ENCODE measurements around the gene AP3M1.
"Not testable (repeated sequence)": the region's sequence is repeated elsewhere in the genome, so short reads cannot be mapped to it uniquely, and the experiment has no call there.

AP3M1 gene

DNA sequence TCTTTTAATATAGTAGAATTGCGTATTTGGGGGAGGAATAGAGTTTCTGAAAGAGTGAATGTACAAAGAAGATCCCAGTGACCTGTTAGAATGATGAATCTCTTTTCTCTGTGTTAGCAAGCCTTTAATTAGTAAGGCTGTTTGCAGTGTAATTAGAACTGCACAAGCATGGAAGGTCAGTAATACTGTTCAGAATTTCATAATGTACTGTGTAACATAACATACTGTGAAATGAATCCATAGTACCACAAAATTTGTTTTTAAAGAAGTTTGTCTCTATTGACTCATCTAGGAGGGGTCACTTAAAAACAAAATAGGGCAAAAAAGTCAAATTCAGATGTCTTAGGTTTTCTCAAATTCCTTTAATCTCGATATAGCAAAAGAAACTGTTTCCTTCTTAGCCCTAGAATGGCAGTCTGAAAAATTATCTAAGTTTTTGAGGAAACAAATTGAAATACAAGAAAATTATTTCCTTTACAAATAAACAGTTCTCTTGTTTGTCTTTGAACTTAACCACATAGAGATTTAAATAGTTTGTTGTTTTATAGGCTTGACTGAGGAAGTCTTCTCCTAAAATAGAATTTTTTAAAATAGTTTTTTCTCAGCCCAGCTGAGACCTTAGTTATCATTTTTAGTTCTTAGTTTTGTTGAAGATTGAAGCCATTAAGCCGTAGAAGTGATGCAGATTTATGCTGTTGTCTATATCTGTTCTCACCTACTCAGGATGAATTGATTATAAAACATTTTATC is 12.9 kb upstream of the AP3M1 start:
- DNase-seq (ENCODE audit: low spot score): no peak

DNA sequence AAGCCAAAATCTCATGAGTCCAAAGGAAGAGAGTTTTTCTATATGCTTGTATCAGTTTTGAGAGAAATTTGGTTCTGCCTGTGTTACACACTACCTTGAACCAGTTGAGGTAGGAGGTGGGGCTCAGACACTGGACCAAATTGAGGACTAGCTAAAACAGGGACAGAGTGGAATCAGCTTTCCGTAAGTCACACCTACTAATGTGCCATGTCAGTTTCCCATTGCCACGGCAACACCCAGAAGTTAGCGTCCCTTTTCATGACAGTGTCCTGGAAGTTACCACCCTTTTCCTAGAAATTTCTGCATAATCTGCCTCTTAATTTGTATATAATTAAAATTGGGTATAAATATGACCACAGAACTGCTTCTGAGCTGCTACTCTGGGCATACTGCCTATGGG is 9.4 kb upstream of the AP3M1 start:
- no peak for DNase-seq (ENCODE audit: low spot score)

DNA sequence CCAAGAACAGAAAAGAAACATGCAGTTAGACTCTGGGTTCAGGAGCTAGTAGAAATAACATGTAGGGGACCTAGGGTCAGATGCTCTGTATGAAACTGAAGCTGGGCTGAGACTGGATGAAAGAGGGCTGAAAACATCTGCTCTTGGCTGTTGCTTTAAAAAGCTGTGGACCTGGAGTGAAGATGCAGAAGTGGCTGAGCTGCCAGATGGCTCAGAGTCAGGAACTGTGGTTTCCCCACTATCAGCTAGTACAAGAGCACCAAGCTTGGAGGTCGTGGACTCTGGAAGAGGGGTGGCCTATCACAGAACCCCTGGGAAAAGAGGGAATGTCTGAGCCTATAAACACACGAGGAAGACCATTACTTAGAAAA is 6.3 kb upstream of the AP3M1 start:
- DNase-seq (ENCODE audit: low spot score): no peak

DNA sequence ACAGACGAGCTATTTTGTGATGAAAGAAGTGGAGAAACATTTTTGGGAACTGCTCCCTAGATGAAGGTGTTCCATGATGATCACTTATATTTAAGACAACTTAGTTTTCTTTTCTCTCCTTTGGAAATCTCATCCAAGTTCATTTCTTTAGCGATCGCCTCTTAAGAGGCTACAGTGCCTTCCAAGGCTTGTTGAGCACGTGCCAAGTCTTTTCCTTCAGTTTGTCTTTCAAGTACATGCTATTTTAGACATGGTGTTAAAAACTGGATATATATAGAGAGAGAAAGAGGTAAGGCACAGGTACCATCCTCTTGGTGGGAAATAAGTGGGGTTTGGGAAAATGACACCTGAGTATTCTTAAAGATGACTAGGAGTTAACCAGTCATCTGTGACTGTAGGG is 3.0 kb upstream of the AP3M1 start:
- no peak for DNase-seq (ENCODE audit: low spot score)

DNA sequence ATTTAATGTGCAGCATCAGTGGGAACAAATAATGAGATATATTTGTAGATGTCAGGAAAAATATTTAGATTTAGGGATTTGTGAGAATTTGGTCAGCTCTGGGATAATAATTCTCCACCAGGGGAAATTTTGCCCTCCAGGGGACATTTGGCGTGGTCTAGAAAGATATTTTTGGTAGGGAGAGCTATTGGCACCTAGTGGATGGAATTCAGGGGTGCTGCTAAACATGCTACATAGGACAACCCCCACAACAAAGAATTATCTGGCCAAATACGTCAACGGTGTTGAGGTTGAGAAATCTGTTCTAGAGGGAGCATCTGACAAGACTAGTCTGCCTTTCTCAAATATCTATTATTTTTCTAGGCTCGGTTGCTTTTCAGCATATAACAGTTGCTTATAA is 2.5 kb upstream of the AP3M1 start:
- DNase-seq (ENCODE audit: low spot score): no peak

DNA sequence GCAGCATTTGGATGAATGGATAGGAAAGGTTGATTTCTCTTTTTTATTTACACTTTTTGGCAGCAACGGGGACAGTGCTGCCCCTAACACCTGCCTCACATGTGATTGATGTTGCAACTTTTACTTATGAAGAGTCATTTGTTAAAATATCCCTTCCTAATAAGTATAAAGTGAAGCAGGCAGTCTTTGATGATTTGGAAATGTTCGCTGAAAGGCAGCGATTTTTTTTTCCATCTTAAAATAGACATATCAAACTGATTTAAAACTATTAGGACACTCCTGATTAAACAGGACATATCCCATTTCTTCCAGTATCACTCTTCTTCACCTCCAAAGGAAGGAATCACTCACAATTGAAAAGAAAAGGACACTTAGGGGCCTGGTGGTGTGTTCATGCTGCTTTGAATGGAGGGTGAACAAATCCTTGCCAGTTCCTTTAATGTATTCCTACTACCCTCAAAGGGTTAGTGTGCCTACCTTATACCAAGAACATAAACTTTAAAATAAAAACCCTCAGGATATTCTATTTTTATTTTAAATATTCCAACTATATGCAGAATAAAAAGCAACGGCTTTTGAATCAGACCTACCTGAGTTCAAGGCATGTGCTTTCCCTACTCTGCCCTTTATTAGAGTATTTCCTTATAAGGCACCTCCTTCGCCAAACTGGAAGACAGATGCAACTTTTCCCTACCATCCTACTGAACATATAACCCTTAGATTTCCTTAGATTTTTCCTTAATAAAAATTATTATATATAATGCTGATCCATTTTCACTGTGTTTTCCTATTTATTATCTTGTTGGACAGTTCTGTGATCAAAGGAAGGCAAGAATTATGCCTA is 1.5 kb upstream of the AP3M1 start:
- DNase-seq (ENCODE audit: low spot score): no peak

DNA sequence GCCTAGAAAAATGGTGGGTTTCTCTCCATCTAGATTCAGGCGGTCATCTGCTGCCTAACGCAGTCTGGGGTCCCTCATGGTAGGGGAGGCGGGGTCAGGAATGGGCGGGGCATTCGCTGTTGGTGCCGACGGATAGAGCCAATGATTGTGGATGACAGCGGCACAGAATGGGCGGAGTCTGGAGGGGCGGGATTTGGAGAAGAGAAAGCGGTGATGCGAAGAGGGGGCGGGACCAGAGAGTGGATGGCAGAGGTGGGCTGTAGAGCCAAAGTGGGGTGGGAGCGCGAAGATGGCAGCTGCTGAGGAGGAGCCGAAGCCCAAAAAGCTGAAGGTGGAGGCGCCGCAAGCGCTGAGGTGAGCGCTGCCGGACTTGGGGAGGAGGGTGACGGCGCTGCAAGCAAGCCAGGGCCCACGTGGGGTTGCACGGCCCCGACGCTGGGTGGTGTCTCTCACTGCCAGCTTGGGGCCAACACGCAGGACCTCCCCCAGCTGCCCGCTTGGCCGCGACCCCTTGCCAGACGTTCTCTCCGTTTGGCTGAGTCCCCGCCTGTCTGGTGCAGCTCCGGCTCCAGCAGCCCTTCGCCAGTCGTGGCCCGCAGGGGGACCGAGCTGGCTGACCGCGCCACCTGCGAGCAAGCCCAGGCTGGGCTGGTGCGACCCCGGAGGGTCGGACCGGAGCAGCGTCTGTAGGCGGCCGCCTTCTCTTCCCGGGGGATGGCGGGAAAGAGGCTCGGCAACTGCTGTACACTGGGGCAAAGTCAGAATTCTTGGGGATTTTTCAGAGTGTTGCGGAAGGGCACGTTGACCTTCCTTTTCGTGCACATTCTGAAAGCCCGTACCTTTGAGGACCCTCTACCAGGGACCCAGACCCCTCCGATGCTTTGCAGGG is 606 bp upstream of the AP3M1 start, which contains the start of gene ADK:
Gene ADK, plus strand, starts transcription at position 232 of the 889 bp plus-strand sequence. Its CDS starts 58 bp downstream, at position 290.
- peak; percentile 87 for DNase-seq (ENCODE audit: low spot score)

DNA sequence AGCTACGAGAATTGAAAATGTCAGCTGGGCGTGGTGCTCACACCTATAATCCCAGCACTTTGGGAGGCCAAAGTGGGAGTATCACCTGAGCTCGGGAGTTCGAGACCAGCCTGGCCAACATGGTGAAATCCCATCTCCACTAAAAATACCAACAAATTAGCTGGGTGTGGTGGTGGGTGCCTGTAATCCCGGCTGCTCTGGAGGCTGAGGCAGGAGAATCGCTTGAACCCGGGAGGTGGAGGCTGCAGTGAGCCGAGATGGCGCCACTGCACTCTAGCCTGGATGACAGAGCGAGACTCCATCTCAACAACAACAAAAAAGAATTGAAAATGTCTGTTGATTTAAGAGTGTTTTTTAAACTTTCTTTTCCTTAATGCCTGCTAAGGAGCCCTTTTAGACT is 3.6 kb downstream of the AP3M1 start:
- DNase-seq (ENCODE audit: low spot score): not testable (repeated sequence)

DNA sequence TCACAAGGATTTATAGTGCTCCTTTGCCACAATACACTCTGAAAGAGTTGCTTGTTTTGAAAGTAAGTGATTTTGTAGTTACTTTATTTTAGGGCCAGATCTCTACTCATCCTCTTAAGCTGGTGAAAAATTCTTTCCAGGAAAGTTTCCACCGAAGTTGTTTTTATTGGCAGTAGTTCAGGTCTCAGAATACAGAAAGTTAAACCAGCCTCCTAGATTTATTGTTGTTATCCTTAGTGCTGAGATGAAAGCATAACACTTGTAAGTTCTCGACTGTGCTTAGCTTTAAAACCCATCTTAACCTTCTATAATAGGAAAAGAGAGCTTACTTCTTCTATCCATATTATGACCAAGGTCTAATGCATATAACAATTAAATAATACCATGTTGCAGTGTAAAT is 5.5 kb downstream of the AP3M1 start:
- no peak for DNase-seq (ENCODE audit: low spot score)

DNA sequence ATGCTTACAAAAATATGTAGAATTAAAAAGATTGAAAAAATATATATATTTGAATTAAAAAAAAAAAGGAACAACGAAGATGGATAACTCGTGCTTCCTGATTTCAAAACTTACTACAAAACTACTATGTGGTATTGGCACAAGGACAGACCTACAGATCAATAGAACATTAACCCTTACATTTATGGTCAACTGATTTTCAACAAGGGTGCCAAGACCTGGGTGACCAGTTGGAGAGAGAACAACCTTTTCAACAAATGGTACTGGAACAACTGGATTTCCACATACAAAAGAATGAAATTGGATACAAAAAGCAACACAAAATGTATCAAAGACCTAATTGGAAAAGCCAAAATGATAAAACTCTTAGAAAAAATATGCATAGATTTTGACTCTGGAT is 10.1 kb downstream of the AP3M1 start:
- no peak for DNase-seq (ENCODE audit: low spot score)

DNA sequence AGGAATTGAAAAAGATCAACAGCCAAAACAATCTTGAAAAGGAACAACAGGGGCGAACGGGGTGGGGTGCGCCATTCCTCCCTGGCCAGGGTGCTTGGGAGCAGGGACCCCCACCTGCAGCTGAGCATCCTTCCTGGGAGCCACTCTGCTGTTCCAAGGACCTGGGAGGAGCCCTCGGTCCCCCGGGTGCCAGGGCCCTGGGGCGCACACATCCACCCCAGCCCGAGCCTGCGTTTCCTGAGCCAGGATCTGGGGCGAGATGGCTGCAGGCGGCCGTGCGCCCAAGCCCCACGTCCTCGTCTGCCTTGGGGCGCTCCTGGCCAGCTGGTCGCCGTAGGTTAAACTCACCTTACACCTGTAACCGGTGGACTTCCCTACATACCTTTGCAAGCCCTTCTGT is 10.6 kb downstream of the AP3M1 start:
- DNase-seq (ENCODE audit: low spot score): no peak

DNA sequence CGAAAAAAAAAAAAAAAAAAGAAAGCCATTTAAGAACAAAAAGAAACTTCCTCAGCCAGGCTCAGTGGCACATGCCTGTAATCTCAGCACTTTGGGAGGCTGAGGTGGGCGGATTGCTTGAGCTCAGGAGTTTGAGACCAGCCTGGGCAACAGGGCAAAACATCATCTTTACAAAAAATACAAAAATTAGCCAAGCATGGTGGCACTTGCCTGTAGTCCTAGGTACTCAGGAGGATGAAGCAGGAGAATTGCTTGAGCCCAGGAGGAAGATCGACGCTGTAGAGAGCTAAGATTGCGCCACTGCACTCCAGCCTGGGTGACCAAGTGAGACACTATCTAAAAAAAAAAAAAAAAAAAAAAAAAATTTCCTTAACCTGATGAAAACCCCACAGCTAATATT is 12.0 kb downstream of the AP3M1 start:
- DNase-seq (ENCODE audit: low spot score): not testable (repeated sequence)

DNA sequence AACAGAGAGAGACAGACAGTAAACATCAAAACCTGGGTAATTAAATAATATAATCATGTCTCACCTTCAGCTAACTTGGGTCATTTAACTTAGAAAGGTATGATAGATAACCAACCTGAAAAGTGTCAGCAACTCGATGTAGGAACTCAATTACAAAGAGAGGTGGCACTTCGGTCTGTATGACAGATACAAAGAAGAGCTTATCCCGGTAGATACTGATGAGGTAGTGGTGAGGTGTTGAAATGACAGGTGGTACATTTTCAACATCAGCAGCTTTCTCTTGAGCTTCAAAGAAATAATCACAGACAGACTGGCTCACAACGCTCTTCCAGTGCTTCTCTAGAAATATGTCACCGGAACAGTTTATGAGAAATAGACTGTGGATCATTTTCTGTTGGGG is 12.6 kb downstream of the AP3M1 start:
- peak; percentile 10 for DNase-seq (ENCODE audit: low spot score)

DNA sequence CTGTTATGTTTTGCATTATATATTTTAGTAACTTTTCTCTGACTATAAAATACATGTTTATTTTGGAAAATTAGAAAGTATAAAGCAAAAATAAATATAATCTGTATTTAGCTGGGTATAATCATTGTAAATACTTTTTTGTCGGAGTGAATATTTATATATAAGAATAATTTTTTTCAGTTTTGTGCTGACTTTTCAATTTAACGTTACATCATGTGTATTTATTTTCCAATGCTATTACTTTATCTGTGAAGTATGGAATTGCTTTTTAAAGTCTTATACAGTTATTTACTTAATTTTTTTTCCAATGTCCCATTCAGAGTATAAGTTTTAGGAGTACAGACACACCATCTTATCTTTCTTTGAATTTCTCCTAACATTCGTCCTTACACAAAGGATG is 15.2 kb downstream of the AP3M1 start:
- no peak for DNase-seq (ENCODE audit: low spot score)

DNA sequence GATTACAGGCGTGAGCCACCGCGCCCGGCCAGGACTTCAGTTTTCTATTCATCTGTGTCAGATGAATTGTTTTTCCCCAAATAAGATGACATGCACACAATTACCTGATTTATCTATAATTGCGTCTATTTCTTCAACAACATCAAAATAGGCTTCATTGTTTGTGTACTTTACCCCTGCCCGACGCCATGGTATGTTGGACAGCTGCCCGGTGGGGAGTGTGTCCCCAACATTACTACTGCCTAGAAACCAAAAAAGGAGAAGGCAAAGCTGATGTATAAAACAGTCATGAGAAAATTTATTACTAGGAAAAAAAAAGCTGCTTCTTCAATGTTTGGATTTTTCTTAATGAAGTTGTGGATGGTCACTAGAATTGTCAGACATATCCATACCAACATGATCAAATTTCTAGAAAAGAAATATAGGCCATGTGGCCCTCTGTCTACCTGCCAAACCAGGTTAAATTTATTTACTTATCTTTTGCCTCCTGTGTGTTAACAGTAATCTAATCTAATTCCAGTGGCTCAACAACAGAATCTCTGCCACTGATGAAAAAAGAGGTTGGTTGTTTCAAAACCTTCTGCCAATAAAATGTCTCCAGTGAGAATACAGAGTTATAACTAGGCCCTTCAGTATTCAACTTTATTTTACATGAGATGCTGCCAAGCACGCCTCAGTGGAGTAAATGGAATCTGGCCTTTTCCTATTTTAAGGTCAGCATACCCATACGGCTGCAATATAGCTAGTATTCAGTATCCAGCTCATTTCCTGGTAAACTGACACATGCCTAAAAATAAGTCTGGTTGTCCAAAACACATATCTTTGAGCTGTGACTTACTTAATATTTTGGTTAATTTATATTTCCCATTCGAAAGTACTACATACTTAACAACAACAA is 16.5 kb downstream of the AP3M1 start:
- DNase-seq (ENCODE audit: low spot score): no peak

DNA sequence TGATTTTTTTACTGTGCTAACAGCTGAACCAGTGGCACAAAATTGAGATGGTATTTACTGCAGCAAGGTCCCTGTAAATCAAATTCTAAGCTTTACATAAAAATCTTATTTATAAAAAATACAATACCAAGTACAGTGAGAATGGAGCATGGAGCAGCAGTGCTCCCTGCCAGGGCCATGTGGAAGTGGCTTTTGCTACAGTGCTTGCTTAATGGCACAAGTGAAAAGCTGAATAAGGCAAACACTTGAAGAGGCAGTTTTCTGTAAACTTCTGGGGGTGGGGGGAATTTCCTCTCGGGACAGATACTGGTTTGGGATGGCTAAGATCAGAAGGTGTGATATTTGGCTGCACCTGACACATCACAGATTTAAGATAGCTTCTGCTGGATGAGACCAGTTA is 27.5 kb downstream of the AP3M1 start:
- DNase-seq (ENCODE audit: low spot score): no peak

DNA sequence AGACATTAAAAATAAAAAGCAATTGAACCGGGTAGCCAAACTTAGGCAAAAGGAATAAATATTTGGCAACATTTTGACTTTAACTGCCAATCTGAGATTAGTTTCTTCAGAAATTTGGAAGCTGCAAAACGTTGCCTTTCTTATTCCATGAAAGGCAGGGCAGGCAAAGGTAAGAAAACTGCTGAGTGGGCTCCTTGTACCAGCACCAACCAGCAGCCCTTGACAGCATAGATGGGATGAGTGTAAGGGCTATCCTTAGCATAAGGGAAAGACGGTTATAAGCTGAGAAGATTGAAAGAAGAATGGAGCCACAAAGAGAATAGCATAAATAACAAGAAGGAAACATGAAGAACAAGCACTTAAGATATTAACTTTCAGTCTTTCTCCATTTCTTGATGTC is 28.6 kb downstream of the AP3M1 start:
- DNase-seq (ENCODE audit: low spot score): no peak

DNA sequence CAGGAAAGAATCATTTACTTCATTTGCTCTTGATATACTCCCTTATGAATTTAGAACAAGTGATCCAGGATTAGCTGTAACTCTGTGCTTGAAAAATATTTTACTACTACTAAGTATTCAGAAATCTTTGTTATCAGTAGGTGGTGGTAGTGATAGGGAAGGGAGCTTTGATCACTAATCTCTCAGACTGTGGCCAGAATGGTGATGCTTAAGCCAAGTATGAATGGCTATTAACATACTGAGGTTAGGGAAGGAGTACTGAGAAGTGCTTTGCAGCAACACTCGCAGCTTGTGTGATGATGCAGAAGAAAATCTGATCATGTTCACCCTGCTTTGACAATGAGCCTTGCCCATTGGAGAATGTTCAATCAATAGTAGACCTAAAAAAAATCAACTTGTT is 29.3 kb downstream of the AP3M1 start:
- DNase-seq (ENCODE audit: low spot score): no peak

DNA sequence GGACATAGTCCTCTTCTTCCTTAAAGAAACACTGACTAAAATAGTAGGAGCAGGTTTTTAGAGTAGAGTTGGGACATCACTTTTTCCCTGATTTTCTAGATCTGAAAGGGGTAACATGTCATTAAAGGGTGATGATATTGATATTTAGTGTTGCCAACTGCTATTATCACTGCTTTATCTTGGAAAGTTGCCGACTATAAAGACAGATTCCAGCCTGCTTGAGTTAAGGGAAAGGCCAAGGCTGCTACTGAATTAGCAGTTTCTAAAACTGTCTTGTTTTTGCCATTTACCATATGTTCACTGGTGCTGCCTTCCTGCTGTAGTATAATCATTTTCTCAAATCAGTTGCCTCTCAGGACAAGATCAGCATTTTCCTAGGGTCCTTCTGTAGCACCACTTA is 29.7 kb downstream of the AP3M1 start:
- no peak for DNase-seq (ENCODE audit: low spot score)

DNA sequence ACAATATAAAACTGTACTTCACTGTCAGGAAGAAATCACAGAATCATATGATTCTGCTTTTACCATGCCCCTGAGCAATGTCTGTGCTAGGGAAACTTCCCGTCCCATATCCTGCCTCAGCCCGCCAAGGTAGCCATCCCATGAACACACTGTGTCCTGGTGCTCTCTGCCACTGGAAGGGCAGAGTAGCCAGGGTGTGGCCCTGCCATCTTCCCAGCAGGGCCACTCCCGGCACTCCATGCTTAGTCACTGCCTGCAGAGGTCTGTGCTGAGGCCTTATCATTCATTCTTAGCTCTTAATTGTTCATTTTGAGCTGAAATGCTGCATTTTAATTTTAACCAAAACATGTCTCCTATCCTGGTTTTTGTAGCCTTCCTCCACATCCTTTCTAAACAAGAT is 31.8 kb downstream of the AP3M1 start:
- DNase-seq (ENCODE audit: low spot score): no peak

DNA sequence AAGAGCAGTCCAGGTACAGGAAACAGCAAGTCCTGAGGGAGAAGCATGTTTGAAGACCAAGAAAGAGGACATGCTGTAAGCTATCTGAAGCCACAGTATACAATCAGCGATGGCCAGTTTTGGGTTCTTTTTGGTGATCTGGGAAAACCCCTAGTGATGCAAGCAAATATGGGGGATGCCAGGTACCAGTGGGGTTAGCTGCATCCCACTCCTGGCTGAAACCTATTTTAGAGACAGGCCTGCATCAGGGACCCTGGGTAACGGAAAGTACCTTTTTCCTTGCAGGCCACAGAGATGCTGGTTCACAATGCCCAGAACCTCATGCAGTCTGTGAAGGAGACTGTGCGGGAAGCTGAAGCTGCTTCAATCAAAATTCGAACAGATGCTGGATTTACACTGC is 32.9 kb downstream of the AP3M1 start:
- DNase-seq (ENCODE audit: low spot score): no peak

DNA sequence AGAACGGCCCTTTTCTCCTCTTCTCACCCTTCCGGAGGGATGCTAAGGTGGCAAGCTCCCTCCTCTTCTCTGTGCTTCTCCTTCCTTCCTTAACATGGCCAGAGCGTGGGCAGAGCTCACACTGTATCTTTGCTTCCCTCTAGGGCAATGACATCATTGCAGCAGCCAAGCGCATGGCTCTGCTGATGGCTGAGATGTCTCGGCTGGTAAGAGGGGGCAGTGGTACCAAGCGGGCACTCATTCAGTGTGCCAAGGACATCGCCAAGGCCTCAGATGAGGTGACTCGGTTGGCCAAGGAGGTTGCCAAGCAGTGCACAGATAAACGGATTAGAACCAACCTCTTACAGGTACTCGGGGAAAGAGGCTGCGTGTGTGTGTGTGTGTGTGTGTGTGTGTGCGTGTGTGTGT is 36.6 kb downstream of the AP3M1 start:
- no peak for DNase-seq (ENCODE audit: low spot score)

All from HuH-7 (cell line).